ENCODE measurements around the gene TMEM131L.

Gene TMEM131L

DNA sequence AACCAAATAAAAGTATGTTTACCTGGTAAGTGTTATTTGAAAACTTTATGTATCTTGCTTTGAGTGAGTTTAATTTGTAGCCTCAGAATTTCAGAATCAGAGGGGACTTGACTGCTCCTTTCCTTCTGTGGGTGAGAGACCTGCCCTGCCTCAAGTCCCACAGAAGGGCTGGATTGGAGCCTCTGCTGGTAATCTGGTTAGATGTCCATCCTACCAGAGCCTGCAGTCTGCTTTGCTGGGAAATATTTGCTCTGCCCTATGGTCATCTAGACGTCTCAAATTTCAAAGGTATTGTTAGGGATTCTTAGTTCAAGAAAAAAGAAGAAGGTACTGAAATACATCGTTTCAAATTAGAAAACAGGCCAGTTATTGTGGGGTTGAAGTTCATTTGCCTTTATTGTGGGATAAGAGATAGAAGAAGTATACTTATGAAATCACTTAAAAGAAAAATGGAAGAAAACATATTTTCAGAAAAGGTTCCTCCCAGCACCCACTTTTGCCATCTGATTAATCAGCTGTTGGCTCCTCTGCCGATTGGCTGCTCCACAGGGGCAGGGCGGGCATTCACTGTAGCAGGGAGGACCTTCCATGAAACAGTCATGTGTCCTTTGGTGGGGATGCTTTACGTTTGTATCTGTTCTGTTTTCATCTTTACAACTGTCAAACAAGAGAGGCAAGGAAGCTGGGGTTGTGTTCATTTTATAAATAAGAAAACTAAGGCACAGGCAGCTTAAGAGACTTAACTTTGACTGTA is 144.6 kb downstream of the TMEM131L start:
- no peak for DNase-seq (ENCODE audit: low read depth in 3 of 3)

DNA sequence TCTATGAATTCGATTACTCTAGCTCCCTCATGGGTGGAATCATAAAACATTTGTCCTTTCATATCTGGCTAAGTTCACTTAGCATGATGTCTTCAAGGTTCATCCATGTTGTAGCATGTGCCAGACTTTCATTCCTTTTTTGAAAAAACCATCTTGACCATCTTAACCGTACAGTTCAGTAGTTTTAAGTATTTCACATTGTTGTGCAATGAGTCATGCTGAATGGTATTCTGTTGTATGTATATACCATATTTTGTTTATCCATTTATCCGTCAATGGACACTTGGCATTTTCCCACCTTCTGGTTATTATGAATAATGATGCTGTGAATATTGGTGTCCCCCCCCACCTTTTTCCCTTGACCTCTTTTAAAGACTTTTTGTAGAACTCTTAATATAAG is 145.5 kb downstream of the TMEM131L start:
- no peak for DNase-seq (ENCODE audit: low read depth in 3 of 3)

- DNase-seq (ENCODE audit: low read depth in 3 of 3): no peak
Measured at GRCh38 chr4:153612878-153613277, 146.7 kb downstream of the TMEM131L start.

DNA sequence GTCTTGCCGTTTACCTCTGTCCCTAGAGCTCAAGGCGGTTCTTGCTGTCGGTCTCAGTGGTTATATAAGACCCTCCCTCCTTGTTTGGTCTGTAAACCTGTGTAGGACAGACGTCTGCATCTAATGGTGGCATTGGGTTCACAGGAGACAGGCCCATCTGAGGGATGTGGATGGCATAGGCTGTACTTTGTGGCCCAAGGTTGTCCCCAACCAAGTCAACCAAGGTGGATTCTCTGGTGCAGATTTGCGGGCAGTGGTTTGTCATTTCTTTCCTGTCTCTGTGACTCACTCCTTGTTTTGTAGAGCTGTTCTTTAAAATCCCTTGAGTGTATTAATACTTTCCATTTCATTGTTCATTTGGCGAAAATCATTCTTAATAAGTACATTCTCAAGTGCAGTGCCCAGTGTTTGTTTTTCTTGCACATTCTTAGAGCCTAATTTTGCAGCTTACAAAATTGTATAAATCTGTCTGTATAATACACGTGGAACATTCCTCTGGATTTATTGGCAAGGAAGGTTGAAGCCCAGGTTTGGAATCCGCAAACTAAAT is 149.9 kb downstream of the TMEM131L start:
- DNase-seq (ENCODE audit: low read depth in 3 of 3): peak in 1 of 3 experiments; percentile 5

DNA sequence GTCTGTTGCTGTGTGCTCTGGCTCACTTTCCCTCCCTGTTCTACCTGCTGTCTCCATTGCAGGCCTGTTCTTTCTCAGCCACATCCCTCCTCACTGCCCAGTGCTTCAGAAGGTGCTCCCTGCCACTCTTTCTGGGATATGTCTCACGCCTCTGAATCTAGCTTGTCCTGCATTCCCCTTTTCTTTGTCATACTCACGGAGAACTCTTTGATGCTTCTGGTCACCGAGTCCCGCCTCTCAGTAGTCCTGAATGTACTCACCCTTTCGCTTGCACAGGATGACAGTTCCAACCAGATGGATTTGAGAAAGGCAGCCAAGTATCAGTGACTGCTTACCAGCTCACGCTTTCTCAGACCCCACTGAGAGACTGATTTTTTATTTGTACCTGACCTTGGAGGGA is 152.7 kb downstream of the TMEM131L start:
- no peak for DNase-seq (ENCODE audit: low read depth in 3 of 3)

DNA sequence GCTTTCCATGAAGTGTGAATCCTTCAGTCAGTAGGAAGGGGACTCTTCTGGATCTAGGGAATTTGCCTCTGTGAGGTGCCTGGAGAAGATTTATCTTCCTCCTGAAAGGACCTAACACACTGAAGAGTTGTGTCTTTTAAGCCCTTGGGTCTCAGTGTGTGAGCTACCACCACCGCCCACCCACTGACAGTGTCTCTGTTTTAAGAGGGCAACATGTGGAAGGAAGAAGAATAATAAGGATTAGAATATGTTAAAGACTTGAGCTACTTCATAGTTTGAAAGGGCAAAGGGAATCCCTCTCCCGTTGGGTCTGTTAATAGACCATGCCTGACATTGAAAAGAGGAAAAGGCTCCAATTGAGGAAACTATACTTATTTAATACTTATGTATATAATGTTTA is 153.7 kb downstream of the TMEM131L start:
- DNase-seq (ENCODE audit: low read depth in 3 of 3): no peak

DNA sequence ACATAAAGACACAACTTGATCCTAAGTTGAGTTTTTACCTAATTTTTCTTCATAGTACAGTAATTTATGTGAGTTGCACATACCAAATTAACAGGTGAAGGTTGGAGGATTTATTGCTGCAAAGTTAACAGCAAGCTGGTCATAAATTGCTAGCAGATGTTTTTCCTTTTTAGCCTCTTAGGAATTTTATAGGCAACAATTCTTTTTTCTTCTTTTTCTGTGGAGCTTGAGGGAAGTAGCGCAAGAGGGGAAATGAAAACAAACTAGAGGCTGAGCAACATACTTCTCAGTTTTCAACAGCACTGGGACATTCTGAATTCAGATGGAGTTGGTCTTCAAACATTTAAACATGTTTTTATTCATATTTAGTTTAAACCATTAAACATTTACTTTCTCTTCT is 154.2 kb downstream of the TMEM131L start:
- DNase-seq (ENCODE audit: low read depth in 3 of 3): no peak

- DNase-seq (ENCODE audit: low read depth in 3 of 3): no peak
Measured at GRCh38 chr4:153622093-153622492, 155.9 kb downstream of the TMEM131L start.

GRCh38 chr4:153622778-153623240 is 156.6 kb downstream of the TMEM131L start:
- no peak for DNase-seq (ENCODE audit: low read depth in 3 of 3)

DNA sequence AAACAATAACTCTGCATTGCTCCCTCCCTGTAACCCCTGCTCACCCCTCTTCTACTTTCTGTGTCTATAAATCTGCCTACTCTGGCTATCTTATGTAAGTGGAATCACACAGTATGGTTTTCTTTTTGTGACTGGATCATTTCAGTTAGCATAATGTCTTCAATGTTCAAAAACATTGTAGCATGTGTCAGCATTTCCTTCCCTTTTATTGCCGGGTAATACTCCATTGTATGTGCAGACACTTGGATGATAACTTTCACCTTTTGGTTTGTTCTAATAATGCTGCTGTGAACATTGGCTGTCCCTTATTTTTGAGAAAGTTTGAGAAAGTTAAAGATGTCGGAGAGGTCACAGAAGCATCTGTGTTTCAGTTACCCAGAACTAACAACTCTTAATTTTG is 157.3 kb downstream of the TMEM131L start:
- DNase-seq (ENCODE audit: low read depth in 3 of 3): no peak

DNA sequence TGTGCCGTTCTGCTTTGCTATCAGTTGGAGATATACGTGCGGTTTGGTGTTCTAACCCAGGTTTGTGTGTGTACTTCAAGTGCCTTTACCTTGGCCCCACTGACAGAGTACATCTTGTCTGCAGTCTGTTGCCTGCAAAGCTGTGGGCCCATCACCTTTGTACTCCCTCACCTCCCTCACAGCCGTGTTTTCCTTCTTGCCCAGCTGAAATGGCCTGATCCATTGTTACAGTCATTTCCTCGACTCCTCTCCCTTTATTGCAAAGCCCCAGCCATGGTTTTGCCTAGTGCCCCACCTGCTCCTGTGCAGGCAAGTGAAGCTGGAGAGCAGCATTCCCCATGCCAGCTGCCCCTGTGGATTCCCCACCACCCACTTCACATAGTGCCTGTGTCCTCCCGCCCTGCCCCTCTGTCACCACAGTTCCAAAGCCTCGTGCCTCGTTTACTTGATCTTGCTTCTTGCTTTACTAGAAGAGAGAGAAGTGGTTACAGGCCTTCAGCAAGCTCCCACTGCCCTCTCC is 162.7 kb downstream of the TMEM131L start:
- no peak for DNase-seq (ENCODE audit: low read depth in 3 of 3)

- no peak for DNase-seq (ENCODE audit: low read depth in 3 of 3)
Measured at GRCh38 chr4:153629776-153630175, 163.6 kb downstream of the TMEM131L start.

- no peak for DNase-seq (ENCODE audit: low read depth in 3 of 3)
Measured at GRCh38 chr4:153634738-153635353, 168.7 kb downstream of the TMEM131L start.

DNA sequence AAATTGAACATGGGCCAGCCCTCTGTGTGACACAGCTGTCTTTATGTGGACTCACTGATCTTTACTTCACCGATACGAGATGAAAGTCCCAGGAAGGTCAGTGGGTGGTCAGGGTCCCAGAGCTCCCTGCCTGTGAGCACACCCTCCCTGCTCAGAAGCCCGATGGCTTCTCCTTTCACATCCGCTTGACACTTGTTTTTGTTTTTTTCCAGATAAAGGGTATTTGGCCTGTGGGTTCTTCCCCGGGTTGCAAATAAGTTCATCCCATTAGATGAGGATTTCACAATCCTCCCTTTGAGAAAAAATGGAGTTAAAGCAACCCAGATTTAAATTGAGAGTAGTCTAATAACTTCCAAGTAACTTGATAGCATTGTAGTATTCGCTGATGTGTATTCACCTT is 169.7 kb downstream of the TMEM131L start:
- no peak for DNase-seq (ENCODE audit: low read depth in 3 of 3)

DNA sequence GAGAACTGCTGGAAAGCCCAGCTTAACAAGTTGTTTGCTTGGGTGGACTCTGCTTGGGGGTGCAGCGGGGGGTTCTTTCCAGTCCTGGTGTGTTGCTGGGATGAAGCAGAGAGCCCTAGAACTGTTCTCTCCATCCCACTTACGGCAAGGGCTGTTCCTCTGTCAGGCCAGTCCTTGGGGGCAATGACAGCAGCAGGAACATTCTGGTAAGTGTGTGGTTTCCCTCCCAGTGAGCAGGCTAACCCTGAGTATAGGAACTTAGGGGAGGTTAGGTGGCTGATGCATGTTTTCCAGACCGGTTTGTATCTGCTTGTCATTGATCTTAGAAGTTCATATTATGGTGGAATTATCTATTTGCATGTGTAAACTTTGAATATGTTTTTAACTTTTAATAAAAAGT is 171.0 kb downstream of the TMEM131L start:
- no peak for DNase-seq (ENCODE audit: low read depth in 3 of 3)

DNA sequence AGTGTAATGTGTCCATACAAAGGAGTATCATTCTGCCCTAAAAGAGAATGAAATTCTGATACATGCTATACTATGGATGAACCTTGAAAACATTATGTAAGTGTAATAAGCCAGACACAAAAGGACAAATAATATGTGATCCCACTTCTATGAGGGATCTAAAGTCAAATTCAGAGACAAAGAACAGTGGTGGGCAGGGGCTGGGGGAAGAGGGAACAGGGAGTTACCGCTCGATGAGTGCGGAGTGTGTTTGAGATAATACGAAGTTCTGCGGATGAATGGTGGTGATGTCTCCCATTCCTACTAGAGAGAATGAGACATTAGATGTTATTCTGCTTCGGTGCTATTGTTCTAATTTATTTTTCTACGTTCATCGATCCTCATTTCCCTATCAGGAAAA is 171.9 kb downstream of the TMEM131L start:
- DNase-seq (ENCODE audit: low read depth in 3 of 3): no peak

DNA sequence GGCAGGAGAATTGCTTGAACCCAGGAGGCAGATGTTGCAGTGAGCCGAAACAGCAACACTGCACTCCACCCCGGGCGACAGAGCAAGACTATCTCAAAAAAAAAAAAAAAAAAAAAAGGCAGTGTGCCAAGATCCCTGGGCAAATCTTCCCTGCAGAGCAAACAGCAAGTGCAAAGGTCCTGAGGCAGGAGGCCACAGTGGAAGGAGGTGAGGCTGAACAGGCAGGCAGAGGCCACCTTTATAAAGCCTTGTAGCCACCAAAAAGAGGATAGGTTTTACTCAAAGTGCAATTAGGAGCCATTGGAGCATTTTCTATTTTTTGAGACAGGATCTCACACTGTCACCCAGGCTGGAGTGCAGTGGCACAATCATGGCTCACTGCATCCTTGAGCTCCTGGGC is 172.8 kb downstream of the TMEM131L start:
- no peak for DNase-seq (ENCODE audit: low read depth in 3 of 3)

- DNase-seq (ENCODE audit: low read depth in 3 of 3): no peak
Measured at GRCh38 chr4:153639833-153640802, 174.0 kb downstream of the TMEM131L start.

DNA sequence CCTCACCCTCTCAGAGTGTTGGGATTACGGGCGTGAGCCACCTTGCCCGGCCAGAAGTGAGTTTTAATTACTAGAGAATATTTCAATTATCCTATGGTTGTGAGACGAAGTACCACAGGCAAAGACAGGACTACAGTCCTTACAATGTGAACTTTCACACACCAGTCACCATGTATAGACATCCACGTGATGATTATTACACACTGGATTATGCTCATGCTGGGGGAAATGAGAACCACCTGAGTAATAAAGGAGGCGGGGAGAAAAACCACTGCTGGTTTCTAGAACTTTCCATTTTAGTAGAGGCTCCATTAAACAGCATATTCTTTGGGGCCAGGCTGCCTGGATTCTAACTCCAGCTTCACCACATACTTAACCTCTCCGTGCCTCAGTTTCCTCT is 175.4 kb downstream of the TMEM131L start:
- DNase-seq (ENCODE audit: low read depth in 3 of 3): no peak

GRCh38 chr4:153643406-153644383 is 177.5 kb downstream of the TMEM131L start:
- no peak for DNase-seq (ENCODE audit: low read depth in 3 of 3)

- no peak for DNase-seq (ENCODE audit: low read depth in 3 of 3)
Measured at GRCh38 chr4:153645183-153645582, 179.0 kb downstream of the TMEM131L start.
